HEK293T (cell line): ENCODE measurements around the gene PDS5A.

ENCODE experiments used
- BHLHE40 ChIP-seq: fragments of 450-650 bp; IDR thresholded peaks from 2 replicates; pipeline ENCODE4 v1.6.1; 2016; ENCODE audit warnings: mild to moderate bottlenecking, moderate library complexity, borderline replicate concordance
- ELF4 ChIP-seq: fragments of 450-650 bp; IDR thresholded peaks from 2 replicates; pipeline ENCODE4 v1.6.1; 2017; ENCODE audit warnings: antibody characterized with exemption
- FOXA1 ChIP-seq: fragments of 450-650 bp; IDR thresholded peaks from 2 replicates; pipeline ENCODE4 v1.6.1; 2016; ENCODE audit warnings: mild to moderate bottlenecking
- FOXK2 ChIP-seq: fragments of 450-650 bp; IDR thresholded peaks from 2 replicates; pipeline ENCODE4 v1.6.1; 2016; ENCODE audit warnings: mild to moderate bottlenecking
- FOXM1 ChIP-seq: fragments of 450-650 bp; IDR thresholded peaks from 2 replicates; pipeline ENCODE4 v1.6.1; 2017; ENCODE audit warnings: mild to moderate bottlenecking, borderline replicate concordance
- HDGF ChIP-seq: fragments of 450-650 bp; IDR thresholded peaks from 2 replicates; pipeline ENCODE4 v1.6.1; 2017; ENCODE audit warnings: antibody characterized with exemption, borderline replicate concordance
- LEF1 ChIP-seq: fragments of 450-650 bp; IDR thresholded peaks from 2 replicates; pipeline ENCODE4 v1.6.1; 2017; ENCODE audit warnings: mild to moderate bottlenecking, borderline replicate concordance
- NFRKB ChIP-seq: fragments of 450-650 bp; IDR thresholded peaks from 2 replicates; pipeline ENCODE4 v1.6.1; 2016; ENCODE audit warnings: mild to moderate bottlenecking, moderate library complexity
- SP1 ChIP-seq: fragments of 450-650 bp; IDR thresholded peaks from 2 replicates; pipeline ENCODE4 v1.6.1; 2017
- SUZ12 ChIP-seq: fragments of 450-650 bp; IDR thresholded peaks from 2 replicates; pipeline ENCODE4 v1.6.1; 2016; ENCODE audit warnings: mild to moderate bottlenecking

- TF ChIP-seq HDGF (no peak), SUZ12 (no peak), BHLHE40 (no peak), ELF4 (no peak), NFRKB (no peak), FOXM1 (no peak), FOXA1 (no peak), FOXK2 (no peak), LEF1 (no peak), SP1 (no peak)
Observed at GRCh38 chr4:39905656-39906055, 72.1 kb downstream of the PDS5A start.
